ENCODE results near the gene RGL3.

GRCh38 chr19:11451871-11452619, 32.9 kb upstream of the RGL3 start:
- TF ChIP-seq CTCF (IDR thresholded peaks at IDR 0.05 in 2 of 3, conservative IDR thresholded peaks at IDR 0.05 in 1 of 3; ENCODE audit: control insufficient read depth in 2 of 3, extremely low read depth in 1 of 3, insufficient read depth in 1 of 3, low read depth in 3 of 3, low read length in 3 of 3) (no peak), EZH2 (IDR thresholded peaks at IDR 0.05; ENCODE audit: borderline replicate concordance, control insufficient read depth, low read depth, low read length) (no peak), TAF1 (IDR thresholded peaks at IDR 0.05; ENCODE audit: borderline replicate concordance, low read depth, low read length) (no peak), TBL1XR1 (IDR thresholded peaks at IDR 0.05; ENCODE audit: low read depth, low read length) (no peak), TARDBP (IDR thresholded peaks at IDR 0.05; ENCODE audit: borderline replicate concordance) (no peak)

All from GM12878 (cell line).